Measurements from ENCODE around the gene RYR2. TPM values are rescaled to one million over a fixed set of nuclear protein-coding genes. Genes with fewer than 3 reads are reported as not detected.

RYR2 gene
- total RNA-seq, 1 experiment from 2014 or later = 2.8 TPM

DNA sequence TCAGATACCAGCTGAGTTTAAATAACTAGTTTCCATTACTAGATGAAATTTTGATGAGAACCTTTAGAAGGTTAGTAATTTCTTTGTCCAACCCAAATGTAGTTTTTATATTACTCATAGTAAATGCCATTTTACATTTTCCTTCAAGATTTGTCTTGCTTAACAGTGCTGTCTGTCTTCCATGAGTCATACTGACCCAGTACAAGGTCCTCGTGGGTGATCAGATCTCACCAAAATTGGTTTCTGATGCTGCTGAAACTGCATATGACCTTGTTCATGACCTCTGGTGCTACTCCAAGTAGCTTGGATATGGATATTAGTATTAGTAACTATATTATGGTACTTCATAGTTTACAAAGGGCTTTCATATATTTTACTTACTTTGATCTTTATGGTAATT lies 207.1 kb downstream of the RYR2 start:
- no peak for TF ChIP-seq EZH2 (IDR thresholded peaks at IDR 0.05; ENCODE audit: borderline replicate concordance, low read depth, low read length, poor library complexity, severe bottlenecking)
- TF ChIP-seq, protein P1, sequence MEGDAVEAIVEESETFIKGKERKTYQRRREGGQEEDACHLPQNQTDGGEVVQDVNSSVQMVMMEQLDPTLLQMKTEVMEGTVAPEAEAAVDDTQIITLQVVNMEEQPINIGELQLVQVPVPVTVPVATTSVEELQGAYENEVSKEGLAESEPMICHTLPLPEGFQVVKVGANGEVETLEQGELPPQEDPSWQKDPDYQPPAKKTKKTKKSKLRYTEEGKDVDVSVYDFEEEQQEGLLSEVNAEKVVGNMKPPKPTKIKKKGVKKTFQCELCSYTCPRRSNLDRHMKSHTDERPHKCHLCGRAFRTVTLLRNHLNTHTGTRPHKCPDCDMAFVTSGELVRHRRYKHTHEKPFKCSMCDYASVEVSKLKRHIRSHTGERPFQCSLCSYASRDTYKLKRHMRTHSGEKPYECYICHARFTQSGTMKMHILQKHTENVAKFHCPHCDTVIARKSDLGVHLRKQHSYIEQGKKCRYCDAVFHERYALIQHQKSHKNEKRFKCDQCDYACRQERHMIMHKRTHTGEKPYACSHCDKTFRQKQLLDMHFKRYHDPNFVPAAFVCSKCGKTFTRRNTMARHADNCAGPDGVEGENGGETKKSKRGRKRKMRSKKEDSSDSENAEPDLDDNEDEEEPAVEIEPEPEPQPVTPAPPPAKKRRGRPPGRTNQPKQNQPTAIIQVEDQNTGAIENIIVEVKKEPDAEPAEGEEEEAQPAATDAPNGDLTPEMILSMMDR (conservative IDR thresholded peaks at IDR 0.05; ENCODE audit: low read depth, low read length) = no peak
- intact Hi-C loops (cut with micrococcal nuclease; ENCODE audit: unreplicated experiment) = no loop called here
- no peaks in the 10 kb centered on the region for H3K4me1 ChIP-seq (ENCODE audit: insufficient read depth, low read length, poor library complexity, severe bottlenecking)
- no peak overlapping the region for H3K4me3 ChIP-seq (ENCODE audit: low read depth, low read length, poor library complexity, severe bottlenecking)
- no peak overlapping the region for H3K27ac ChIP-seq (ENCODE audit: low read depth, low read length, poor library complexity, severe bottlenecking)
- H3K9me3 ChIP-seq (ENCODE audit: low read depth, low read length, poor library complexity, severe bottlenecking) = no peaks in the 10 kb centered on the region
- BruUV-seq (replicated peaks) = no TSS peak
- H3K36me3 ChIP-seq (ENCODE audit: insufficient read depth, low read length, poor library complexity, severe bottlenecking) = no peaks in the 10 kb centered on the region
- no peaks in the 10 kb centered on the region for H3K27me3 ChIP-seq (replicated peaks; ENCODE audit: insufficient read depth, low read depth, low read length, poor library complexity)
- ChIA-PET CTCF (no interaction called here), POLR2A (ENCODE audit: low non-redundant PET) (no interaction called here)
- no peak for DNase-seq (ENCODE audit: low spot score)

DNA sequence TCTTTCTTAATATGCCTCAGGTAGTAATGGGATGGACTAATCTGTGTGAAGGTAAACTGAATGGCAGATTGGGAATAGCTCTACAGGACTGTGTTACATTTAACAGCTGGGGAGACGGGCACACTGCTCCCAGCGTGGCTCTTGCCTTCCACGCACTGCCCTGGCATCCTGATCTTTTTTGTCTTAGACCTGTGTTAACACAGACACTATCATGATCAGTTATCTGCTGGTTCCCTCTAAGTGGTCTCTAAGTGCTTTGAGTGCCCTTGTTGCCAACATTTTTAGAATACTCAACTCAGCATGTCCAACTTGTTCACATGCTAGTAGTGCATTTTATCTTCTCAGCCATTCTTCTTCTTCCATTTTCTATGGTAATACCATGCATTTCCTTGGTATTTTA lies 208.1 kb downstream of the RYR2 start:
- no peak overlapping the region for H3K4me3 ChIP-seq (ENCODE audit: low read depth, low read length, poor library complexity, severe bottlenecking)
- DNase-seq (ENCODE audit: low spot score) = no peak
- ChIA-PET CTCF (no interaction called here), POLR2A (ENCODE audit: low non-redundant PET) (no interaction called here)
- H3K4me1 ChIP-seq (ENCODE audit: insufficient read depth, low read length, poor library complexity, severe bottlenecking) = no peaks in the 10 kb centered on the region
- H3K27ac ChIP-seq (ENCODE audit: low read depth, low read length, poor library complexity, severe bottlenecking) = no peak overlapping the region
- TF ChIP-seq, protein P1 (conservative IDR thresholded peaks at IDR 0.05; ENCODE audit: low read depth, low read length) = no peak
- no peak for TF ChIP-seq EZH2 (IDR thresholded peaks at IDR 0.05; ENCODE audit: borderline replicate concordance, low read depth, low read length, poor library complexity, severe bottlenecking)
- no peaks in the 10 kb centered on the region for H3K36me3 ChIP-seq (ENCODE audit: insufficient read depth, low read length, poor library complexity, severe bottlenecking)
- no peaks in the 10 kb centered on the region for H3K27me3 ChIP-seq (replicated peaks; ENCODE audit: insufficient read depth, low read depth, low read length, poor library complexity)
- BruUV-seq (replicated peaks) = no TSS peak
- no peaks in the 10 kb centered on the region for H3K9me3 ChIP-seq (ENCODE audit: low read depth, low read length, poor library complexity, severe bottlenecking)
- intact Hi-C loops (cut with micrococcal nuclease; ENCODE audit: unreplicated experiment) = no loop called here

DNA sequence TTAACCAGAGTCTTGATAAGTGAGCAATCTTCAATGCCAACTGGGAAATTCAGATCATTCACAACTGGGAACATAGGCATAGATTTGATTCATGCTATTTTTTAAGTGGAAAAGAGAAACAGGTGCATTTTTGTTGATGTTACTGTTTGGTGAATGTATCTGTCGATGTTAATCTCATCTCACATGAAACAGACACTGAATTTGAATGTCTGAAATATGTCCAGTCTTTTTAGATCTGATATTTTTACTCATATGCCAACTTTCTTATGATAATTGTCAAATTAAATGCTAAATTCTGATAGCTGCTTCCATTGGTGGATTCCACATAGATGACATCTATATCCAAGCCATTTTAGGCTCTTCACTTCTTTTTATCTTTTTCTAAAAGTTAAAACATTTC lies 213.1 kb downstream of the RYR2 start:
- Histone ChIP-seq H3K36me3 (ENCODE audit: insufficient read depth, low read length, poor library complexity, severe bottlenecking) (no peaks in the 10 kb centered on the region), H3K4me3 (ENCODE audit: low read depth, low read length, poor library complexity, severe bottlenecking) (no peak overlapping the region), H3K27ac (ENCODE audit: low read depth, low read length, poor library complexity, severe bottlenecking) (no peak overlapping the region), H3K9me3 (ENCODE audit: low read depth, low read length, poor library complexity, severe bottlenecking) (no peaks in the 10 kb centered on the region), H3K27me3 (replicated peaks; ENCODE audit: insufficient read depth, low read depth, low read length, poor library complexity) (no peaks in the 10 kb centered on the region), H3K4me1 (ENCODE audit: insufficient read depth, low read length, poor library complexity, severe bottlenecking) (no peaks in the 10 kb centered on the region)
- intact Hi-C loops (cut with micrococcal nuclease; ENCODE audit: unreplicated experiment) = no loop called here
- ChIA-PET POLR2A (ENCODE audit: low non-redundant PET) (no interaction called here), CTCF (no interaction called here)
- TF ChIP-seq EZH2 (IDR thresholded peaks at IDR 0.05; ENCODE audit: borderline replicate concordance, low read depth, low read length, poor library complexity, severe bottlenecking) = no peak
- no peak for DNase-seq (ENCODE audit: low spot score)
- BruUV-seq (replicated peaks) = no TSS peak

DNA sequence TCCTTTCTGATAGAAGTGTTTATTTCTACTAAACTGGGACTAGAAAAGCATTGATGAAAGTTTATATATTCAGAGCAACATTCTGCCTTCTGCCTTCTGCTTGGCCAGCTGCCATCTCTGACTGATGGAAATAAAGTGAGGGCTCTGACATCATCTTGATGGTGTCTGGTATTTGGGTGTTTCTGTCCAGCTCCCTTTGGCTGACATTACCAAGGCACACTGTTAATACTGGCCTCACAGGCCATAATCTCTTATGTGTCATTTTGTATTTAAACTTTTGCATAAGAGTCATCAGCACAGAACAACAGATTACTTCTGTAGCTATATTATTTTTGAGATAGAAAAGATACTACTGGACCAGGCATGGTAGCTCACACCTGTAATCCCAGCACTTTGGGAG lies 216.9 kb downstream of the RYR2 start:
- TF ChIP-seq, protein P1 (conservative IDR thresholded peaks at IDR 0.05; ENCODE audit: low read depth, low read length) = no peak
- no peak for TF ChIP-seq EZH2 (IDR thresholded peaks at IDR 0.05; ENCODE audit: borderline replicate concordance, low read depth, low read length, poor library complexity, severe bottlenecking)
- no peak for DNase-seq (ENCODE audit: low spot score)
- CTCF ChIA-PET = no interaction called here
- no peak overlapping the region for H3K4me3 ChIP-seq (ENCODE audit: low read depth, low read length, poor library complexity, severe bottlenecking)
- POLR2A ChIA-PET (ENCODE audit: low non-redundant PET) = no interaction called here
- H3K4me1 ChIP-seq (ENCODE audit: insufficient read depth, low read length, poor library complexity, severe bottlenecking) = no peaks in the 10 kb centered on the region
- H3K27ac ChIP-seq (ENCODE audit: low read depth, low read length, poor library complexity, severe bottlenecking) = no peak overlapping the region
- intact Hi-C loops (cut with micrococcal nuclease; ENCODE audit: unreplicated experiment) = no loop called here
- H3K27me3 ChIP-seq (replicated peaks; ENCODE audit: insufficient read depth, low read depth, low read length, poor library complexity) = no peaks in the 10 kb centered on the region
- no peaks in the 10 kb centered on the region for H3K9me3 ChIP-seq (ENCODE audit: low read depth, low read length, poor library complexity, severe bottlenecking)
- BruUV-seq (replicated peaks) = no TSS peak
- H3K36me3 ChIP-seq (ENCODE audit: insufficient read depth, low read length, poor library complexity, severe bottlenecking) = no peaks in the 10 kb centered on the region

All from A673 (cell line).